Mesendoderm (in vitro differentiated cells): ENCODE measurements around the gene AMIGO3.

ENCODE experiments used
- DNase-seq: peaks from one replicate; pipeline ENCODE4 v3.0.0; 2013
- H2AK5ac ChIP-seq: 2 replicates; pipeline ENCODE4 v1.6.1; 2013; ENCODE audit warnings: low read length, inconsistent platforms
- H2BK120ac ChIP-seq: 2 replicates; pipeline ENCODE4 v1.6.1; 2013; ENCODE audit warnings: low read depth, mild to moderate bottlenecking, low read length, moderate library complexity, mixed read lengths
- H2BK15ac ChIP-seq: replicated peaks from 2 replicates; pipeline ENCODE4 v1.6.1; 2013; ENCODE audit warnings: low read depth, mild to moderate bottlenecking, moderate library complexity
- H2BK5ac ChIP-seq: 2 replicates; pipeline ENCODE4 v1.6.1; 2013; ENCODE audit warnings: low read length, inconsistent platforms
- H3K18ac ChIP-seq: 2 replicates; pipeline ENCODE4 v1.6.1; 2013; ENCODE audit warnings: mild to moderate bottlenecking, low read length, mixed read lengths
- H3K23ac ChIP-seq: one replicate; pipeline ENCODE4 v1.6.1; 2013; ENCODE audit warnings: low read length
- H3K27ac ChIP-seq: 2 replicates; pipeline ENCODE4 v1.5.1; 2013; ENCODE audit warnings: low read depth, mild to moderate bottlenecking, inconsistent platforms, low read length, moderate library complexity
- H3K27me3 ChIP-seq: 2 replicates; pipeline ENCODE4 v1.6.1; 2013; ENCODE audit warnings: low read length, control low read depth, mild to moderate bottlenecking, inconsistent platforms; ENCODE audit not compliant: insufficient read depth, poor library complexity
- H3K36me3 ChIP-seq: 2 replicates; pipeline ENCODE4 v1.6.1; 2013; ENCODE audit warnings: low read length, inconsistent platforms; ENCODE audit not compliant: control insufficient read depth, insufficient read depth
- H3K4ac ChIP-seq: one replicate; pipeline ENCODE4 v1.6.1; 2013; ENCODE audit warnings: low read depth, mild to moderate bottlenecking, low read length, moderate library complexity
- H3K4me1 ChIP-seq: 2 replicates; pipeline ENCODE4 v1.6.1; 2013; ENCODE audit warnings: low read depth, low read length, inconsistent platforms; ENCODE audit not compliant: control insufficient read depth
- H3K4me2 ChIP-seq: 2 replicates; pipeline ENCODE4 v1.6.1; 2013; ENCODE audit warnings: low read length
- H3K4me3 ChIP-seq: 2 replicates; pipeline ENCODE4 v1.5.1; 2013; ENCODE audit warnings: mild to moderate bottlenecking, low read length
- H3K56ac ChIP-seq: one replicate; pipeline ENCODE4 v1.6.1; 2013; ENCODE audit warnings: low read length
- H3K79me1 ChIP-seq: 2 replicates; pipeline ENCODE4 v1.6.1; 2013; ENCODE audit warnings: low read length, inconsistent platforms
- H3K79me2 ChIP-seq: 2 replicates; pipeline ENCODE4 v1.6.1; 2013; ENCODE audit warnings: mild to moderate bottlenecking, low read length; ENCODE audit not compliant: control insufficient read depth, insufficient read depth
- H3K9ac ChIP-seq: 2 replicates; pipeline ENCODE4 v1.6.1; 2013; ENCODE audit warnings: low read length, inconsistent platforms
- H4K5ac ChIP-seq: one replicate; pipeline ENCODE4 v1.6.1; 2013; ENCODE audit warnings: low read length
- H4K8ac ChIP-seq: one replicate; pipeline ENCODE4 v1.6.1; 2013; ENCODE audit warnings: low read depth, mild to moderate bottlenecking, control low read depth, low read length, moderate library complexity
- WGBS: extraction: QIAGEN DNeasy Blood & Tissue Kit; methylation state at CpG from one replicate; pipeline ENCODE4 v1.1.7; 2013; ENCODE audit warnings: low lambda C conversion rate, missing lambda C conversion rate; ENCODE audit not compliant: insufficient coverage; ENCODE audit errors: extremely low coverage; 5-methylcytosine and 5-hydroxymethylcytosine counted together

The AMIGO3 gene

DNA sequence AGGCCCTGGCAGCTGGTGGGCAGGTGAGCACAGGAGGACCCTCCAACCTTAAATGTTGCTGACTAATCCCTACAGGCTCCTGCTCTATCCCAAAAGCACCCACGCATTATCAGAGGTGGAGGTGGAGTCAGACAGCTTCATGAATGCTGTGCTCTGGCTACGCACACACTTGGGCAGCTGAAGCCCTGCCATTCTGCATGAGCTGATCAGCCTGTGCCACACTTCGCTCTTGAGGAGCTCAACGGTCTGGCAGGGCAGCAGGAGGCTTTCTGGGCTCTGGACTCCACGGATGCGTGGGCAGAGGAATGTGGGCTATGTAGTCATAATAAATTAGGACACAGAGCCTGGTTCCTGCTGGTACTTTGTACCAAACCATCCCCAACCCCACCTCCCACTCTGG is 36.3 kb downstream of the AMIGO3 start:
- no peak overlapping the region for H2AK5ac ChIP-seq
- no peaks in the 10 kb centered on the region for H3K27me3 ChIP-seq
- H3K27ac ChIP-seq: no peak overlapping the region
- H2BK120ac ChIP-seq: no peak overlapping the region
- no peaks in the 10 kb centered on the region for H3K79me1 ChIP-seq
- no peak overlapping the region for H2BK5ac ChIP-seq
- H3K4me2 ChIP-seq: no peak overlapping the region
- no CpG with 5 or more reads among the region's 6 CpGs for WGBS
- H3K4ac ChIP-seq: no peak overlapping the region
- no peaks in the 10 kb centered on the region for H3K79me2 ChIP-seq
- H3K9ac ChIP-seq: no peak overlapping the region
- no peak overlapping the region for H3K18ac ChIP-seq
- no peak overlapping the region for H4K8ac ChIP-seq
- H4K5ac ChIP-seq: no peak overlapping the region
- no peak overlapping the region for H2BK15ac ChIP-seq
- DNase-seq: no peak
- no peak overlapping the region for H3K56ac ChIP-seq
- no peak overlapping the region for H3K4me3 ChIP-seq
- H3K23ac ChIP-seq: no peak overlapping the region
- no peaks in the 10 kb centered on the region for H3K4me1 ChIP-seq
- H3K36me3 ChIP-seq: peaks cover 18% of the 10 kb centered on the region

GRCh38 chr3:49681543-49681942 is 37.9 kb downstream of the AMIGO3 start:
- Histone ChIP-seq H3K27me3 (no peaks in the 10 kb centered on the region), H3K79me2 (no peaks in the 10 kb centered on the region), H3K4ac (no peak overlapping the region), H2AK5ac (no peak overlapping the region), H4K5ac (no peak overlapping the region), H3K23ac (no peak overlapping the region), H2BK120ac (no peak overlapping the region), H3K4me1 (no peaks in the 10 kb centered on the region), H4K8ac (no peak overlapping the region), H3K79me1 (no peaks in the 10 kb centered on the region), H3K56ac (no peak overlapping the region), H3K27ac (no peak overlapping the region), H2BK5ac (no peak overlapping the region), H2BK15ac (no peak overlapping the region), H3K4me2 (no peak overlapping the region), H3K9ac (no peak overlapping the region), H3K18ac (no peak overlapping the region), H3K4me3 (no peak overlapping the region), H3K36me3 (peaks cover 20% of the 10 kb centered on the region)
- DNase-seq: no peak
- WGBS: no CpG with 5 or more reads among the region's 4 CpGs

DNA sequence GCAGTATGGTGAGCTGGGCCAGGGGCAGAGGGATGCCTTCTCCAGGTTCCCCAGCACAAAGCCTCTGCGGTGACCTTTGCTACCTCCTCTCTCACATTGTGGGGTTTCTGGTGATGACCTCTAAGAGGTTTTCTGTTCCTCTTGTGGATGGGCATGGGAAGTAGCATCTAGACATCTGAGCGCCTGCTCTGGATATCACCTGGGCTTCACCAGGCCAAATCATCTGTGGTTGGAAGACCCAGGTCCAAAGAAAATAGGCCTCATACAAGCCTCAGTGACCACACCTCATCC is 38.3 kb downstream of the AMIGO3 start:
- no peaks in the 10 kb centered on the region for H3K79me1 ChIP-seq
- H3K79me2 ChIP-seq: no peaks in the 10 kb centered on the region
- DNase-seq: no peak
- H3K9ac ChIP-seq: no peak overlapping the region
- H4K5ac ChIP-seq: no peak overlapping the region
- no peak overlapping the region for H2BK120ac ChIP-seq
- no peak overlapping the region for H3K27ac ChIP-seq
- H3K4me2 ChIP-seq: no peak overlapping the region
- H3K56ac ChIP-seq: no peak overlapping the region
- H3K4ac ChIP-seq: no peak overlapping the region
- no peak overlapping the region for H2BK5ac ChIP-seq
- peaks cover 21% of the 10 kb centered on the region for H3K36me3 ChIP-seq
- no CpG with 5 or more reads among the region's 2 CpGs for WGBS
- H4K8ac ChIP-seq: no peak overlapping the region
- H3K4me1 ChIP-seq: no peaks in the 10 kb centered on the region
- no peak overlapping the region for H3K18ac ChIP-seq
- H3K23ac ChIP-seq: no peak overlapping the region
- no peak overlapping the region for H3K4me3 ChIP-seq
- H2BK15ac ChIP-seq: no peak overlapping the region
- H3K27me3 ChIP-seq: no peaks in the 10 kb centered on the region
- no peak overlapping the region for H2AK5ac ChIP-seq

- peaks cover 3% of the 10 kb centered on the region for H3K79me1 ChIP-seq
- WGBS: no CpG with 5 or more reads among the region's 7 CpGs
- no peak overlapping the region for H3K27ac ChIP-seq
- H3K56ac ChIP-seq: no peak overlapping the region
- H3K9ac ChIP-seq: no peak overlapping the region
- H2AK5ac ChIP-seq: no peak overlapping the region
- H3K18ac ChIP-seq: no peak overlapping the region
- no peak overlapping the region for H3K4me2 ChIP-seq
- no peak overlapping the region for H2BK120ac ChIP-seq
- no peaks in the 10 kb centered on the region for H3K79me2 ChIP-seq
- H4K5ac ChIP-seq: no peak overlapping the region
- DNase-seq: no peak
- H3K23ac ChIP-seq: no peak overlapping the region
- no peaks in the 10 kb centered on the region for H3K27me3 ChIP-seq
- no peaks in the 10 kb centered on the region for H3K4me1 ChIP-seq
- H3K4me3 ChIP-seq: no peak overlapping the region
- H2BK5ac ChIP-seq: no peak overlapping the region
- no peak overlapping the region for H4K8ac ChIP-seq
- peaks cover 21% of the 10 kb centered on the region for H3K36me3 ChIP-seq
- H2BK15ac ChIP-seq: no peak overlapping the region
- no peak overlapping the region for H3K4ac ChIP-seq
Observed at GRCh38 chr3:49680493-49681231, 38.8 kb downstream of the AMIGO3 start.

- no peak overlapping the region for H4K5ac ChIP-seq
- no peak overlapping the region for H3K4me3 ChIP-seq
Observed at GRCh38 chr3:49675912-49676311, 43.6 kb downstream of the AMIGO3 start.

DNA sequence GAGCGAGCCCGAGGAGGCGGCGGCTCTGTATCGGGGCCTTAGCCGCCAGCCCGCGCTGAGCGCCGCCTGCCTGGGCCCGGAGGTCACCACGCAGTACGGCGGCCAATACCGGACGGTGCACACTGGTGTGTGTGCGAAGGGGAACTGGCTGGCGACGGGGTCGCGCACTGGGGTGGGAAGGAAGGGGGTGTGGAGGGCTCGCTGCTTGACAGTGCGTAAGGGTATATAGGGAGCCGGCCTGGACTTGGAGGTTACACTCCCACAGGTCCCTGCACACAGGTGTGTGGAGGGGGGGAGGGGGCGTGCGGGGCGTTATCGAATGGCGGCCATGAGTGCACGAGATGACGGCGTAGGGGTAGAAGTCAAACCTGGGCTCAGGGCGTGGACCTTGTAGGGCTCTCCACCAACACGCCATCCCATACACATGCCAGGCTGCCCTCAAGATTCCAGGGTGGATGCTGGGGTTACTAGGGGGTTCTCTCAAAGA is 44.9 kb downstream of the AMIGO3 start:
- Histone ChIP-seq H3K4me2 (peak overlapping the region; percentile 86), H3K79me2 (peaks cover 10% of the 10 kb centered on the region), H3K23ac (no peak overlapping the region), H3K36me3 (peaks cover 8% of the 10 kb centered on the region), H2BK120ac (no peak overlapping the region), H3K9ac (peak overlapping the region; percentile 94), H2BK5ac (no peak overlapping the region), H4K8ac (no peak overlapping the region), H3K79me1 (peaks cover 17% of the 10 kb centered on the region), H3K4ac (no peak overlapping the region), H3K27ac (no peak overlapping the region), H3K27me3 (no peaks in the 10 kb centered on the region), H2AK5ac (no peak overlapping the region), H4K5ac (no peak overlapping the region), H3K4me1 (peaks cover 6% of the 10 kb centered on the region), H3K18ac (peak overlapping the region; percentile 11), H2BK15ac (no peak overlapping the region), H3K4me3 (peak overlapping the region; percentile 96), H3K56ac (peak overlapping the region; percentile 98)
- no CpG with 5 or more reads among the region's 34 CpGs for WGBS
- no peak for DNase-seq

More at GRCh38 chr3:49675912-49676311, 43.6 kb downstream of the AMIGO3 start:
- H3K27ac ChIP-seq: no peak overlapping the region
- no peak overlapping the region for H2BK120ac ChIP-seq
- H4K8ac ChIP-seq: no peak overlapping the region
- H2BK5ac ChIP-seq: no peak overlapping the region
- no peak overlapping the region for H3K18ac ChIP-seq
- no CpG with 5 or more reads among the region's 11 CpGs for WGBS
- DNase-seq: no peak
- peaks cover 6% of the 10 kb centered on the region for H3K4me1 ChIP-seq
- no peak overlapping the region for H2AK5ac ChIP-seq
- H3K4ac ChIP-seq: no peak overlapping the region
- H3K36me3 ChIP-seq: peaks cover 13% of the 10 kb centered on the region
- no peak overlapping the region for H2BK15ac ChIP-seq
- no peak overlapping the region for H3K23ac ChIP-seq
- H3K4me2 ChIP-seq: no peak overlapping the region
- peaks cover 17% of the 10 kb centered on the region for H3K79me1 ChIP-seq
- peaks cover 10% of the 10 kb centered on the region for H3K79me2 ChIP-seq
- no peak overlapping the region for H3K56ac ChIP-seq
- no peak overlapping the region for H3K9ac ChIP-seq
- H3K27me3 ChIP-seq: no peaks in the 10 kb centered on the region
